ENCODE data around the gene MMEL1.
A peak's percentile ranks its signal among the peaks of the same experiment; 100 is the strongest.

The MMEL1 gene

GRCh38 chr1:2635361-2636010 lies 2.7 kb upstream of the MMEL1 start:
- H3K4me1 ChIP-seq (ENCODE audit: control insufficient read depth, insufficient read depth, low read length): peaks cover 7% of the 10 kb centered on the region
- H3K36me3 ChIP-seq (ENCODE audit: control insufficient read depth, insufficient read depth, low read length): no peaks in the 10 kb centered on the region
- peaks cover 4% of the 10 kb centered on the region for H3K9me3 ChIP-seq (ENCODE audit: control insufficient read depth, low read length)
- no peak overlapping the region for H3K4me3 ChIP-seq (ENCODE audit: insufficient read depth, low read depth, low read length)
- H3K27me3 ChIP-seq (ENCODE audit: control insufficient read depth, insufficient read depth, low read length, poor library complexity, severe bottlenecking): no peaks in the 10 kb centered on the region
- H3K27ac ChIP-seq (ENCODE audit: insufficient read depth, low read depth, low read length, poor library complexity, severe bottlenecking): no peak overlapping the region
- WGBS, 2 experiments: 81 to 85% methylated on average over 10 of the region's 10 CpGs

GRCh38 chr1:2633936-2634491 lies 1.2 kb upstream of the MMEL1 start:
- H3K27ac ChIP-seq (ENCODE audit: insufficient read depth, low read depth, low read length, poor library complexity, severe bottlenecking): no peak overlapping the region
- WGBS, 2 experiments: 84 to 90% methylated on average over 8 of the region's 8 CpGs
- peaks cover 14% of the 10 kb centered on the region for H3K27me3 ChIP-seq (ENCODE audit: control insufficient read depth, insufficient read depth, low read length, poor library complexity, severe bottlenecking)
- peaks cover 7% of the 10 kb centered on the region for H3K4me1 ChIP-seq (ENCODE audit: control insufficient read depth, insufficient read depth, low read length)
- H3K9me3 ChIP-seq (ENCODE audit: control insufficient read depth, low read length): peaks cover 4% of the 10 kb centered on the region
- no peaks in the 10 kb centered on the region for H3K36me3 ChIP-seq (ENCODE audit: control insufficient read depth, insufficient read depth, low read length)
- H3K4me3 ChIP-seq (ENCODE audit: insufficient read depth, low read depth, low read length): no peak overlapping the region

GRCh38 chr1:2633366-2633935 lies 635 bp upstream of the MMEL1 start:
- WGBS, 2 experiments: 90 to 91% methylated on average over 12 of the region's 12 CpGs
- H3K27ac ChIP-seq (ENCODE audit: insufficient read depth, low read depth, low read length, poor library complexity, severe bottlenecking): no peak overlapping the region
- H3K36me3 ChIP-seq (ENCODE audit: control insufficient read depth, insufficient read depth, low read length): no peaks in the 10 kb centered on the region
- peaks cover 20% of the 10 kb centered on the region for H3K27me3 ChIP-seq (ENCODE audit: control insufficient read depth, insufficient read depth, low read length, poor library complexity, severe bottlenecking)
- H3K4me1 ChIP-seq (ENCODE audit: control insufficient read depth, insufficient read depth, low read length): peaks cover 7% of the 10 kb centered on the region
- peaks cover 4% of the 10 kb centered on the region for H3K9me3 ChIP-seq (ENCODE audit: control insufficient read depth, low read length)
- no peak overlapping the region for H3K4me3 ChIP-seq (ENCODE audit: insufficient read depth, low read depth, low read length)

GRCh38 chr1:2632051-2632430 lies 775 bp downstream of the MMEL1 start:
- Histone ChIP-seq H3K27me3 (ENCODE audit: control insufficient read depth, insufficient read depth, low read length, poor library complexity, severe bottlenecking) (peaks cover 34% of the 10 kb centered on the region), H3K9me3 (ENCODE audit: control insufficient read depth, low read length) (peaks cover 4% of the 10 kb centered on the region), H3K4me1 (ENCODE audit: control insufficient read depth, insufficient read depth, low read length) (peaks cover 7% of the 10 kb centered on the region), H3K4me3 (ENCODE audit: insufficient read depth, low read depth, low read length) (no peak overlapping the region), H3K27ac (ENCODE audit: insufficient read depth, low read depth, low read length, poor library complexity, severe bottlenecking) (no peak overlapping the region), H3K36me3 (ENCODE audit: control insufficient read depth, insufficient read depth, low read length) (no peaks in the 10 kb centered on the region)
- 87 to 91% methylated on average over 8 of the region's 8 CpGs for WGBS, 2 experiments

- H3K36me3 ChIP-seq (ENCODE audit: control insufficient read depth, insufficient read depth, low read length): no peaks in the 10 kb centered on the region
- no peaks in the 10 kb centered on the region for H3K9me3 ChIP-seq (ENCODE audit: control insufficient read depth, low read length)
- WGBS, 2 experiments: 88% methylated on average over 24 of the region's 24 CpGs
- no peak overlapping the region for H3K4me3 ChIP-seq (ENCODE audit: insufficient read depth, low read depth, low read length)
- no peak overlapping the region for H3K27ac ChIP-seq (ENCODE audit: insufficient read depth, low read depth, low read length, poor library complexity, severe bottlenecking)
- H3K4me1 ChIP-seq (ENCODE audit: control insufficient read depth, insufficient read depth, low read length): peaks cover 7% of the 10 kb centered on the region
- peaks cover 40% of the 10 kb centered on the region for H3K27me3 ChIP-seq (ENCODE audit: control insufficient read depth, insufficient read depth, low read length, poor library complexity, severe bottlenecking)
Observed at GRCh38 chr1:2631136-2632050, 1.4 kb downstream of the MMEL1 start.

GRCh38 chr1:2630498-2631135 lies 2.2 kb downstream of the MMEL1 start:
- no peak overlapping the region for H3K4me3 ChIP-seq (ENCODE audit: insufficient read depth, low read depth, low read length)
- no peaks in the 10 kb centered on the region for H3K9me3 ChIP-seq (ENCODE audit: control insufficient read depth, low read length)
- H3K27me3 ChIP-seq (ENCODE audit: control insufficient read depth, insufficient read depth, low read length, poor library complexity, severe bottlenecking): peaks cover 48% of the 10 kb centered on the region
- peaks cover 7% of the 10 kb centered on the region for H3K4me1 ChIP-seq (ENCODE audit: control insufficient read depth, insufficient read depth, low read length)
- 93% methylated on average over 35 of the region's 35 CpGs for whole genome bisulfite sequencing, 2 experiments
- no peaks in the 10 kb centered on the region for H3K36me3 ChIP-seq (ENCODE audit: control insufficient read depth, insufficient read depth, low read length)
- H3K27ac ChIP-seq (ENCODE audit: insufficient read depth, low read depth, low read length, poor library complexity, severe bottlenecking): no peak overlapping the region

- H3K9me3 ChIP-seq (ENCODE audit: control insufficient read depth, low read length): no peaks in the 10 kb centered on the region
- H3K4me1 ChIP-seq (ENCODE audit: control insufficient read depth, insufficient read depth, low read length): peaks cover 7% of the 10 kb centered on the region
- no peaks in the 10 kb centered on the region for H3K36me3 ChIP-seq (ENCODE audit: control insufficient read depth, insufficient read depth, low read length)
- WGBS, 2 experiments: 89 to 92% methylated on average over 23 of the region's 23 CpGs
- no peak overlapping the region for H3K4me3 ChIP-seq (ENCODE audit: insufficient read depth, low read depth, low read length)
- no peak overlapping the region for H3K27ac ChIP-seq (ENCODE audit: insufficient read depth, low read depth, low read length, poor library complexity, severe bottlenecking)
- H3K27me3 ChIP-seq (ENCODE audit: control insufficient read depth, insufficient read depth, low read length, poor library complexity, severe bottlenecking): peaks cover 49% of the 10 kb centered on the region
Observed at GRCh38 chr1:2629627-2630497, 3.0 kb downstream of the MMEL1 start.

GRCh38 chr1:2628933-2629626 lies 3.7 kb downstream of the MMEL1 start:
- peak overlapping the region; percentile 25 for H3K4me3 ChIP-seq (ENCODE audit: insufficient read depth, low read depth, low read length)
- 26 to 27% methylated on average over 64 of the region's 64 CpGs for WGBS, 2 experiments

More at GRCh38 chr1:2628933-2629626, 3.7 kb downstream of the MMEL1 start:
- no peaks in the 10 kb centered on the region for H3K9me3 ChIP-seq (ENCODE audit: control insufficient read depth, low read length)
- peaks cover 7% of the 10 kb centered on the region for H3K4me1 ChIP-seq (ENCODE audit: control insufficient read depth, insufficient read depth, low read length)
- no peak overlapping the region for H3K27ac ChIP-seq (ENCODE audit: insufficient read depth, low read depth, low read length, poor library complexity, severe bottlenecking)
- H3K27me3 ChIP-seq (ENCODE audit: control insufficient read depth, insufficient read depth, low read length, poor library complexity, severe bottlenecking): peaks cover 49% of the 10 kb centered on the region
- no peaks in the 10 kb centered on the region for H3K36me3 ChIP-seq (ENCODE audit: control insufficient read depth, insufficient read depth, low read length)
